Prostate gland (tissue), 2 donors: Measurements from ENCODE around the gene LMBRD1. TPM values are rescaled to one million over a fixed set of nuclear protein-coding genes. Genes with fewer than 3 reads are reported as not detected.

Source experiments
- DNase-seq: peaks from one replicate; pipeline ENCODE4 v3.0.0-alpha.2; 2019; ENCODE audit warnings: low spot score
- H3K27ac ChIP-seq, 2 donors: fragments of 200-600 bp; sonication (generic); 2 replicates each; pipeline ENCODE4 v1.5.1; 2017 to 2019
- H3K27me3 ChIP-seq: fragments of 200-600 bp; sonication (generic); replicated peaks from 2 replicates; pipeline ENCODE4 v1.5.1; 2019; ENCODE audit not compliant: insufficient read depth
- H3K36me3 ChIP-seq, 2 donors: fragments of 200-600 bp; sonication (generic); 1 replicate in 1 of 2; 2 replicates in 1 of 2; pipeline versions ENCODE4 v1.5.1 to v1.8.1; 2017 to 2019
- H3K4me1 ChIP-seq: fragments of 200-600 bp; sonication (generic); replicated peaks from 2 replicates; pipeline ENCODE4 v1.5.1; 2019
- H3K4me3 ChIP-seq, 2 donors: fragments of 200-600 bp; sonication (generic); 2 replicates each; pipeline ENCODE4 v1.5.1; 2017 to 2019
- H3K9me3 ChIP-seq: fragments of 200-600 bp; sonication (generic); 2 replicates; pipeline ENCODE4 v1.5.1; 2017
- CTCF ChIP-seq, 4 experiments: fragments of 200-600 bp in 2 of 4; fragments of 450-650 bp in 2 of 4; sonication (generic) in 2 of 4; IDR thresholded peaks; 1 replicate in 3 of 4; 2 replicates in 1 of 4; pipeline ENCODE4 v1.5.1; 2016 to 2019; ENCODE audit warnings: antibody characterized with exemption in 4 of 4, mild to moderate bottlenecking in 2 of 4, moderate library complexity in 2 of 4
- POLR2A ChIP-seq: fragments of 450-650 bp; IDR thresholded peaks from one replicate; pipeline ENCODE4 v1.6.1; 2016; ENCODE audit warnings: antibody characterized with exemption, mild to moderate bottlenecking
- POLR2AphosphoS5 ChIP-seq: sonication (generic); formaldehyde crosslinking; IDR thresholded peaks from one replicate; pipeline ENCODE4 v1.6.1; 2017; ENCODE audit warnings: antibody characterized with exemption
- WGBS: methylation state at CpG from one replicate; pipeline ENCODE4 v1.1.5; 2018; 5-methylcytosine and 5-hydroxymethylcytosine counted together
- intact Hi-C: fragments of 100-400 bp; cut with DNase I; formaldehyde crosslinking; loops from one replicate; pipeline ENCODE4 v1.14.2; 2022
- total RNA-seq, 2 donors: library from RNA; depleted of rRNA; stranded (reverse); fragments of >200 nt; gene quantifications; one replicate each; pipeline ENCODE4 v1.1.0, GENCODE V29; 2016

LMBRD1 gene
- total RNA-seq, 2 donors from 2014 or later, result 53.5 to 63.1 TPM

GRCh38 chr6:69706724-69707123, 90.1 kb downstream of the LMBRD1 start:
- DNase-seq, result no peak
- no peak for TF ChIP-seq POLR2AphosphoS5
- TF ChIP-seq CTCF (IDR thresholded peaks at IDR 0.05), result no peak
- no peak for TF ChIP-seq POLR2A
- H3K27me3 ChIP-seq, result no peaks in the 10 kb centered on the region
- intact Hi-C loops, result no loop called here
- H3K36me3 ChIP-seq, result no peaks in the 10 kb centered on the region
- no peaks in the 10 kb centered on the region for H3K4me1 ChIP-seq
- H3K4me3 ChIP-seq, result no peak overlapping the region
- no peaks in the 10 kb centered on the region for H3K9me3 ChIP-seq
- no peak overlapping the region for H3K27ac ChIP-seq
- 96% methylated on average over 1 of the region's 1 CpG for WGBS

GRCh38 chr6:69705954-69706353, 90.9 kb downstream of the LMBRD1 start:
- H3K4me3 ChIP-seq, result no peak overlapping the region
- 91% methylated on average over 4 of the region's 4 CpGs for WGBS
- H3K36me3 ChIP-seq, result no peaks in the 10 kb centered on the region
- H3K27ac ChIP-seq, result no peak overlapping the region
- intact Hi-C loops, result no loop called here
- TF ChIP-seq CTCF (IDR thresholded peaks at IDR 0.05) (no peak), POLR2AphosphoS5 (no peak), POLR2A (no peak)
- no peaks in the 10 kb centered on the region for H3K4me1 ChIP-seq
- no peaks in the 10 kb centered on the region for H3K9me3 ChIP-seq
- H3K27me3 ChIP-seq, result no peaks in the 10 kb centered on the region
- DNase-seq, result no peak

GRCh38 chr6:69704916-69705315, 91.9 kb downstream of the LMBRD1 start:
- intact Hi-C loops, result no loop called here
- Histone ChIP-seq H3K4me1 (no peaks in the 10 kb centered on the region), H3K9me3 (no peaks in the 10 kb centered on the region), H3K27me3 (no peaks in the 10 kb centered on the region), H3K4me3 (no peak overlapping the region), H3K27ac (no peak overlapping the region), H3K36me3 (no peaks in the 10 kb centered on the region)
- TF ChIP-seq POLR2AphosphoS5 (no peak), CTCF (IDR thresholded peaks at IDR 0.05) (no peak), POLR2A (no peak)
- 92% methylated on average over 1 of the region's 1 CpG for WGBS
- no peak for DNase-seq

GRCh38 chr6:69699655-69700054, 97.2 kb downstream of the LMBRD1 start:
- no peaks in the 10 kb centered on the region for H3K9me3 ChIP-seq
- TF ChIP-seq POLR2A, result no peak
- TF ChIP-seq POLR2AphosphoS5, result no peak
- TF ChIP-seq CTCF (IDR thresholded peaks at IDR 0.05), result no peak
- DNase-seq, result no peak
- H3K36me3 ChIP-seq, result no peaks in the 10 kb centered on the region
- no peak overlapping the region for H3K4me3 ChIP-seq
- no peak overlapping the region for H3K27ac ChIP-seq
- H3K4me1 ChIP-seq, result no peaks in the 10 kb centered on the region
- intact Hi-C loops, result no loop called here
- no peaks in the 10 kb centered on the region for H3K27me3 ChIP-seq

DNA sequence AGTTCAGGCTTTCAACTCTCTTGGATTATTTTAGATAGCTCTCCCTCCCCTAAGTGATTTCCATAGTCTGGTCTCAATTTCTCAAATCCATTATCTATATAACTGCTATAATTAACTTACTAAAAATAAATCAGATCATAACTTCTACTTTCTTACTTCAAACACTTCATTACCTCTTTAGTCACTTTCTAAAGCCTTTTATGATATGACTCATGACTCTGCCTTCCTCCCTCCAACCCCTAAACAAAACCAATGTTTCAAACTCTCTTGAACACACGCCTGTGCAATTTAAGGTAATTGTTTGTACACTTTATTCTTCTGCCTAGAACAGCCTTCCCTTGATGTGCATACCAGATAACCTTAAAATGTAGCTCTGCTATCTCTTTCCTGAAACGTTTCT, 100.5 kb downstream of the LMBRD1 start:
- DNase-seq, result no peak
- 47% methylated on average over 2 of the region's 2 CpGs for WGBS
- Histone ChIP-seq H3K4me1 (no peaks in the 10 kb centered on the region), H3K4me3 (no peak overlapping the region), H3K36me3 (no peaks in the 10 kb centered on the region), H3K27ac (no peak overlapping the region), H3K27me3 (no peaks in the 10 kb centered on the region), H3K9me3 (no peaks in the 10 kb centered on the region)
- no peak for TF ChIP-seq CTCF (IDR thresholded peaks at IDR 0.05)
- TF ChIP-seq POLR2A, result no peak
- intact Hi-C loops, result no loop called here
